OCI-LY1 (cell line): ENCODE data around the gene MXI1.
"Not testable (repeated sequence)": the region's sequence is repeated elsewhere in the genome, so short reads cannot be mapped to it uniquely, and the experiment has no call there.

Experiments
- H2AFZ ChIP-seq: fragments of 200-600 bp; sonication (generic), shearing (Covaris generic); 2 replicates; pipeline ENCODE4 v1.6.0; 2014; ENCODE audit warnings: antibody characterized with exemption, mild to moderate bottlenecking, low read length
- H3F3A ChIP-seq: fragments of 200-600 bp; sonication (generic), shearing (Covaris generic); 2 replicates; pipeline ENCODE4 v1.6.0; 2014; ENCODE audit warnings: mild to moderate bottlenecking, antibody characterized with exemption, low read length, moderate library complexity; ENCODE audit not compliant: insufficient read depth
- H3K27ac ChIP-seq: fragments of 200-600 bp; sonication (generic); 2 replicates; pipeline ENCODE4 v1.5.1; 2014; ENCODE audit warnings: low read length, mixed run types, mild to moderate bottlenecking, low read depth; ENCODE audit not compliant: poor library complexity, severe bottlenecking
- H3K27me3 ChIP-seq: fragments of 200-600 bp; sonication (generic); 2 replicates; pipeline ENCODE4 v1.6.0; 2014; ENCODE audit warnings: antibody characterized with exemption, mild to moderate bottlenecking, low read length, moderate library complexity; ENCODE audit not compliant: insufficient read depth
- H3K36me3 ChIP-seq: fragments of 200-600 bp; sonication (generic); 2 replicates; pipeline ENCODE4 v1.6.1; 2014; ENCODE audit warnings: mild to moderate bottlenecking, antibody characterized with exemption, low read length, moderate library complexity, mixed read lengths; ENCODE audit not compliant: insufficient read depth
- H3K4me1 ChIP-seq: fragments of 200-600 bp; sonication (generic); 2 replicates; pipeline ENCODE4 v1.5.1; 2014; ENCODE audit warnings: mild to moderate bottlenecking, low read length, moderate library complexity; ENCODE audit not compliant: insufficient read depth, severe bottlenecking
- H3K4me2 ChIP-seq: fragments of 200-600 bp; sonication (generic), shearing (Covaris generic); 2 replicates; pipeline ENCODE4 v1.6.1; 2014; ENCODE audit warnings: low read length
- H3K4me3 ChIP-seq: fragments of 200-600 bp; sonication (generic); 2 replicates; pipeline ENCODE4 v1.5.1; 2014; ENCODE audit warnings: low read length, low read depth, mild to moderate bottlenecking, mixed read lengths; ENCODE audit not compliant: poor library complexity, severe bottlenecking
- H3K79me2 ChIP-seq: fragments of 200-600 bp; shearing (Covaris generic); 2 replicates; pipeline ENCODE4 v1.6.1; 2016; ENCODE audit warnings: mixed run types, low read length, mixed read lengths; ENCODE audit not compliant: insufficient read depth
- H3K9ac ChIP-seq: fragments of 200-600 bp; sonication (generic), shearing (Covaris generic); 2 replicates; pipeline ENCODE4 v1.6.1; 2014; ENCODE audit warnings: mild to moderate bottlenecking, low read length, mixed read lengths
- H3K9me2 ChIP-seq: fragments of 200-600 bp; sonication (generic), shearing (Covaris generic); 2 replicates; pipeline ENCODE4 v1.6.1; 2014; ENCODE audit warnings: low read depth, mild to moderate bottlenecking, low read length, mixed read lengths
- H3K9me3 ChIP-seq: fragments of 200-600 bp; shearing (Covaris generic); 2 replicates; pipeline ENCODE4 v1.6.1; 2014; ENCODE audit warnings: low read length, mixed read lengths
- H4K20me1 ChIP-seq: fragments of 200-600 bp; sonication (generic), shearing (Covaris generic); 2 replicates; pipeline ENCODE4 v1.6.0; 2016; ENCODE audit warnings: mild to moderate bottlenecking, low read length; ENCODE audit not compliant: insufficient read depth
- CTCF ChIP-seq: fragments of 200-600 bp; sonication (generic), shearing (Covaris generic); IDR thresholded peaks from 2 replicates; pipeline ENCODE4 v1.5.1; 2017; ENCODE audit warnings: mild to moderate bottlenecking, antibody characterized with exemption, low read length, moderate library complexity, mixed read lengths
- EZH2 ChIP-seq: fragments of 200-600 bp; sonication (generic), shearing (Covaris generic); IDR thresholded peaks from 2 replicates; pipeline ENCODE4 v1.8.0; 2017; ENCODE audit warnings: borderline replicate concordance, mixed run types, mild to moderate bottlenecking, antibody characterized with exemption, low read length, moderate library complexity, mixed read lengths

Gene MXI1

GRCh38 chr10:110268442-110268841, 61.0 kb downstream of the MXI1 start:
- Histone ChIP-seq H3K9ac (peak overlapping the region; percentile 48; the same call in 1 of the 2 replicates), H3F3A (no peaks in the 10 kb centered on the region; the same call in 1 of the 2 replicates), H3K4me1 (peaks cover 62% of the 10 kb centered on the region), H4K20me1 (no peaks in the 10 kb centered on the region), H3K4me3 (no peak overlapping the region), H3K9me3 (no peaks in the 10 kb centered on the region), H3K79me2 (no peaks in the 10 kb centered on the region), H2AFZ (no peak overlapping the region), H3K27ac (peak overlapping the region; percentile 79), H3K4me2 (peak overlapping the region; percentile 69), H3K36me3 (no peaks in the 10 kb centered on the region), H3K9me2 (no peaks in the 10 kb centered on the region), H3K27me3 (no peaks in the 10 kb centered on the region)
- TF ChIP-seq CTCF (no peak), EZH2 (no peak)

GRCh38 chr10:110268971-110269370, 61.6 kb downstream of the MXI1 start:
- Histone ChIP-seq H3K36me3 (no peaks in the 10 kb centered on the region), H3K4me1 (peaks cover 68% of the 10 kb centered on the region), H2AFZ (no peak overlapping the region), H3K4me2 (peak overlapping the region; percentile 69), H3K9ac (peak overlapping the region; percentile 48), H3K9me2 (no peaks in the 10 kb centered on the region), H3K27me3 (no peaks in the 10 kb centered on the region), H4K20me1 (no peaks in the 10 kb centered on the region), H3K9me3 (no peaks in the 10 kb centered on the region), H3K79me2 (no peaks in the 10 kb centered on the region), H3K27ac (peak overlapping the region; percentile 79), H3K4me3 (peak overlapping the region; percentile 42), H3F3A (no peaks in the 10 kb centered on the region; the same call in 1 of the 2 replicates)
- TF ChIP-seq CTCF (no peak), EZH2 (no peak)

- H2AFZ ChIP-seq = no peak overlapping the region
- H3F3A ChIP-seq = no peaks in the 10 kb centered on the region; the same call in 1 of the 2 replicates
- no peaks in the 10 kb centered on the region for H3K36me3 ChIP-seq
- H3K4me3 ChIP-seq = peak overlapping the region; percentile 42
- peaks cover 74% of the 10 kb centered on the region for H3K4me1 ChIP-seq
- no peaks in the 10 kb centered on the region for H3K9me2 ChIP-seq
- H3K9ac ChIP-seq = peak overlapping the region; percentile 48
- no peaks in the 10 kb centered on the region for H3K9me3 ChIP-seq
- H3K27me3 ChIP-seq = no peaks in the 10 kb centered on the region
- TF ChIP-seq EZH2 = no peak
- H3K4me2 ChIP-seq = peak overlapping the region; percentile 69
- no peaks in the 10 kb centered on the region for H4K20me1 ChIP-seq
- H3K79me2 ChIP-seq = no peaks in the 10 kb centered on the region
- H3K27ac ChIP-seq = peak overlapping the region; percentile 79
Measured at GRCh38 chr10:110269374-110270318, 62.2 kb downstream of the MXI1 start.

- not testable (repeated sequence) for H3K9me3 ChIP-seq, H3F3A ChIP-seq, H2AFZ ChIP-seq, H3K36me3 ChIP-seq, H3K79me2 ChIP-seq, H4K20me1 ChIP-seq, H3K9me2 ChIP-seq, H3K27me3 ChIP-seq
- H3K4me3 ChIP-seq = peak overlapping the region; percentile 9
- peaks cover 91% of the 10 kb centered on the region for H3K4me1 ChIP-seq
- peak overlapping the region; percentile 42 for H3K4me2 ChIP-seq
- peak overlapping the region; percentile 16; the same call in 1 of the 2 replicates for H3K9ac ChIP-seq
- peak overlapping the region; percentile 84 for H3K27ac ChIP-seq
Measured at GRCh38 chr10:110272995-110273394, 65.6 kb downstream of the MXI1 start.
